Esophagus squamous epithelium (tissue), 5 donors: ENCODE results near the gene ANAPC4. TPM values are rescaled to one million over a fixed set of nuclear protein-coding genes. Genes with fewer than 3 reads are reported as not detected.
"Not testable (repeated sequence)": the region's sequence is repeated elsewhere in the genome, so short reads cannot be mapped to it uniquely, and the experiment has no call there.

Experiments
- DNase-seq: peaks from one replicate; lab custom pipeline; 2025; lab: John Stamatoyannopoulos, UW
- H3K27ac ChIP-seq, 4 donors: fragments of 200-600 bp; sonication (generic); one replicate each; pipeline ENCODE4 v1.5.1; 2016 to 2019; ENCODE audit warnings: mild to moderate bottlenecking in 1 of 4
- H3K27me3 ChIP-seq, 4 donors: fragments of 200-600 bp; sonication (generic); 1 replicate in 3 of 4; 2 replicates in 1 of 4; pipeline versions ENCODE4 v1.5.1 to v1.6.0; 2017 to 2021; ENCODE audit warnings: antibody characterized with exemption in 1 of 4
- H3K36me3 ChIP-seq, 3 donors: fragments of 200-600 bp; sonication (generic); one replicate each; pipeline ENCODE4 v1.5.1; 2016 to 2019
- H3K4me1 ChIP-seq, 3 donors: fragments of 200-600 bp; sonication (generic); one replicate each; pipeline ENCODE4 v1.5.1; 2017 to 2019
- H3K4me3 ChIP-seq, 4 donors: fragments of 200-600 bp; sonication (generic); 1 replicate in 3 of 4; 2 replicates in 1 of 4; pipeline ENCODE4 v1.5.1; 2016 to 2019; ENCODE audit warnings: mild to moderate bottlenecking in 2 of 4, moderate library complexity in 1 of 4
- H3K9me3 ChIP-seq, 3 donors: fragments of 200-600 bp; sonication (generic); one replicate each; pipeline ENCODE4 v1.5.1; 2016 to 2019
- CTCF ChIP-seq, 6 experiments: fragments of 450-650 bp in 4 of 6; fragments of 200-600 bp in 2 of 6; sonication (generic) in 2 of 6; IDR thresholded peaks; one replicate each; pipeline ENCODE4 v1.5.1; 2016 to 2019; ENCODE audit warnings: antibody characterized with exemption in 6 of 6, mild to moderate bottlenecking in 4 of 6, moderate library complexity in 4 of 6
- POLR2A ChIP-seq, 4 donors: fragments of 450-650 bp; IDR thresholded peaks; one replicate each; pipeline ENCODE4 v1.6.1; 2017; ENCODE audit warnings: antibody characterized with exemption in 4 of 4, mild to moderate bottlenecking in 4 of 4, moderate library complexity in 3 of 4
- WGBS, 2 donors: methylation state at CpG; one replicate each; pipeline ENCODE4 v1.1.5; 2018; 5-methylcytosine and 5-hydroxymethylcytosine counted together
- intact Hi-C: fragments of 100-400 bp; cut with DNase I; formaldehyde crosslinking; loops from one replicate; pipeline ENCODE4 v1.15.0; 2022
- total RNA-seq, 4 donors: library from RNA; depleted of rRNA; stranded (reverse); fragments of >200 nt; gene quantifications; one replicate each; pipeline ENCODE4 v1.1.0, GENCODE V29; 2016
- donor health status: DM: yes; HTN: yes; CAD: no.

The ANAPC4 gene
- total RNA-seq: 10 to 100 TPM in 3 of 4 donors, 1 to 10 TPM in 1; 9.6 to 27.0 (median 20.0) TPM

- Histone ChIP-seq H3K36me3 (peaks cover 0 to 16% (median 0%) of the 10 kb centered on the region in 3 donors), H3K27ac (peak within 1 kb of the TSS; percentile 85 to 91 (median 87)), H3K9me3 (no peaks in the 10 kb centered on the region), H3K4me3 (peak within 1 kb of the TSS; percentile 81 to 95 (median 94)), H3K4me1 (peaks cover 8 to 33% (median 10%) of the 10 kb centered on the region in 3 donors), H3K27me3 (no peaks in the 10 kb centered on the region)
- DNase-seq: peak; percentile 87
- 0 to 2% methylated on average over 8 to 16 of the region's 74 CpGs for WGBS, 2 donors
- peak in 2 of 4 donors; percentile 19 to 73 for TF ChIP-seq POLR2A (IDR thresholded peaks at IDR 0.05)
- peak in 4 of 6 experiments; percentile 15 to 28 (median 22) for TF ChIP-seq CTCF (IDR thresholded peaks at IDR 0.05)
- intact Hi-C loops: no loop called here
These were observed at the start of gene ANAPC4 for GRCh38 chr4:25376754-25377571. TSS of gene ANAPC4 (plus strand) at chr4:25377263. CDS start at chr4:25377428, 165 bp downstream.

GRCh38 chr4:25328463-25328862, 48.6 kb upstream of the ANAPC4 start:
- intact Hi-C loops, H3K4me1 ChIP-seq, H3K4me3 ChIP-seq, H3K27ac ChIP-seq, H3K27me3 ChIP-seq, H3K9me3 ChIP-seq, DNase-seq: not testable (repeated sequence)
- peaks cover 0 to 12% (median 0%) of the 10 kb centered on the region in 3 donors for H3K36me3 ChIP-seq
- WGBS, 2 donors: 96 to 100% methylated on average over 2 to 3 of the region's 3 CpGs

- Histone ChIP-seq H3K36me3 (peaks cover 0 to 31% (median 0%) of the 10 kb centered on the region in 3 donors), H3K27me3 (no peaks in the 10 kb centered on the region), H3K4me3 (no peak overlapping the region), H3K9me3 (no peaks in the 10 kb centered on the region), H3K4me1 (no peaks in the 10 kb centered on the region), H3K27ac (no peak overlapping the region)
- 93 to 95% methylated on average over 1 of the region's 1 CpG for WGBS, 2 donors
- no peak for DNase-seq
- no peak for TF ChIP-seq POLR2A (IDR thresholded peaks at IDR 0.05)
- no peak for TF ChIP-seq CTCF (IDR thresholded peaks at IDR 0.05)
- intact Hi-C loops: no loop called here
These were observed 46.7 kb upstream of the ANAPC4 start for GRCh38 chr4:25330335-25330734.

- peaks cover 0 to 39% (median 0%) of the 10 kb centered on the region in 3 donors for H3K36me3 ChIP-seq
- H3K4me3 ChIP-seq: peak overlapping the region in 1 of 4 donors; percentile 41
- 81 to 84% methylated on average over 12 of the region's 12 CpGs for WGBS, 2 donors
- intact Hi-C loops: no loop called here
- H3K27ac ChIP-seq: no peak overlapping the region
- H3K4me1 ChIP-seq: no peaks in the 10 kb centered on the region
- H3K27me3 ChIP-seq: no peaks in the 10 kb centered on the region
- TF ChIP-seq CTCF (IDR thresholded peaks at IDR 0.05): no peak
- TF ChIP-seq POLR2A (IDR thresholded peaks at IDR 0.05): no peak
- H3K9me3 ChIP-seq: no peaks in the 10 kb centered on the region
- DNase-seq: no peak
These were observed 45.9 kb upstream of the ANAPC4 start for GRCh38 chr4:25330905-25331808.

- H3K27ac ChIP-seq: no peak overlapping the region
- no peak for DNase-seq
- 94 to 98% methylated on average over 2 of the region's 2 CpGs for WGBS, 2 donors
- H3K36me3 ChIP-seq: peaks cover 0 to 25% (median 0%) of the 10 kb centered on the region in 3 donors
- no peaks in the 10 kb centered on the region for H3K9me3 ChIP-seq
- no peaks in the 10 kb centered on the region for H3K4me1 ChIP-seq
- H3K27me3 ChIP-seq: no peaks in the 10 kb centered on the region
- no peak overlapping the region for H3K4me3 ChIP-seq
- no peak for TF ChIP-seq POLR2A (IDR thresholded peaks at IDR 0.05)
- TF ChIP-seq CTCF (IDR thresholded peaks at IDR 0.05): no peak
- intact Hi-C loops: no loop called here
These were observed 33.4 kb upstream of the ANAPC4 start for GRCh38 chr4:25343671-25344070.
